H1 (cell line): ENCODE data around the gene STAMBP. TPM values are rescaled to one million over a fixed set of nuclear protein-coding genes. Genes with fewer than 3 reads are reported as not detected.

Experiments
- CTCF ChIA-PET: fragments of 300-600 bp; sonication (Branson Sonifier 250); formaldehyde crosslinking; loops from one replicate; lab custom pipeline; 2021; ENCODE audit not compliant: partially characterized antibody; lab: Charles Lee
- POLR2A ChIA-PET: fragments of 300-600 bp; sonication (Branson Sonifier 250); formaldehyde crosslinking; loops from one replicate; lab custom pipeline; 2021; ENCODE audit warnings: inconsistent platforms; ENCODE audit not compliant: partially characterized antibody; lab: Charles Lee
- DNase-seq, 2 experiments: peaks; one replicate each; pipeline versions ENCODE4 v3.0.0 to v3.0.0-alpha.2; 2010 to 2022; ENCODE audit warnings: low spot score in 2 of 2, low read depth in 1 of 2, mixed read lengths in 1 of 2
- FAIRE-seq: peaks from 2 replicates; lab custom pipeline; 2011; peaks lifted over from hg19 to GRCh38; lab: Jason Lieb, UNC
- H2AFZ ChIP-seq: 2 replicates; pipeline ENCODE4 v1.8.1; 2012; ENCODE audit warnings: low read length, inconsistent platforms
- H2AK5ac ChIP-seq: 2 replicates; pipeline ENCODE4 v1.6.1; 2013; ENCODE audit warnings: low read depth, low read length
- H2BK120ac ChIP-seq: replicated peaks from 2 replicates; pipeline ENCODE3; 2013; ENCODE audit warnings: low read depth, low read length, inconsistent platforms
- H2BK12ac ChIP-seq: 2 replicates; pipeline ENCODE4 v1.6.1; 2013; ENCODE audit warnings: low read depth, low read length
- H2BK15ac ChIP-seq: 2 replicates; pipeline ENCODE4 v1.6.1; 2013; ENCODE audit warnings: low read length
- H2BK20ac ChIP-seq: 2 replicates; pipeline ENCODE4 v1.6.1; 2013; ENCODE audit warnings: low read length
- H2BK5ac ChIP-seq: 2 replicates; pipeline ENCODE4 v1.6.1; 2013; ENCODE audit warnings: low read depth, low read length
- H3K14ac ChIP-seq: 2 replicates; pipeline ENCODE4 v1.6.1; 2013; ENCODE audit warnings: inconsistent platforms; ENCODE audit not compliant: insufficient read length
- H3K18ac ChIP-seq: 2 replicates; pipeline ENCODE4 v1.6.1; 2013; ENCODE audit warnings: low read length; ENCODE audit errors: extremely low read depth
- H3K23ac ChIP-seq: 2 replicates; pipeline ENCODE4 v1.6.1; 2013; ENCODE audit warnings: inconsistent platforms; ENCODE audit not compliant: insufficient read length
- H3K23me2 ChIP-seq: 2 replicates; pipeline ENCODE4 v1.6.1; 2013; ENCODE audit warnings: low read depth, low read length
- H3K27ac ChIP-seq: 2 replicates; pipeline ENCODE4 v1.6.1; 2011; ENCODE audit warnings: low read depth, low read length, inconsistent platforms
- H3K27me3 ChIP-seq, 4 experiments: replicated peaks in 1 of 4; 1 replicate in 1 of 4; 2 replicates in 3 of 4; pipeline versions ENCODE4 v1.6.1 to v1.8.1; 2011 to 2013; ENCODE audit warnings: low read length in 3 of 4, mild to moderate bottlenecking in 3 of 4, inconsistent platforms in 2 of 4, mixed read lengths in 2 of 4, moderate library complexity in 1 of 4; ENCODE audit not compliant: control insufficient read depth in 3 of 4, insufficient read depth in 3 of 4; ENCODE audit errors: extremely low read depth in 1 of 4
- H3K36me3 ChIP-seq, 4 experiments: 2 replicates each; pipeline versions ENCODE4 v1.6.1 to v1.8.1; 2011 to 2013; ENCODE audit warnings: mild to moderate bottlenecking in 4 of 4, low read length in 3 of 4, moderate library complexity in 2 of 4, control low read depth in 1 of 4, inconsistent platforms in 1 of 4; ENCODE audit not compliant: insufficient read depth in 4 of 4, control insufficient read depth in 2 of 4
- H3K4ac ChIP-seq: replicated peaks from 2 replicates; pipeline ENCODE3; 2013; ENCODE audit warnings: low read length, low read depth, mixed read lengths, inconsistent platforms; ENCODE audit not compliant: insufficient read length
- H3K4me1 ChIP-seq, 4 experiments: replicated peaks in 1 of 4; 1 replicate in 1 of 4; 2 replicates in 3 of 4; pipeline versions ENCODE4 v1.6.1 to v1.8.1; 2011 to 2013; ENCODE audit warnings: low read length in 3 of 4, inconsistent platforms in 2 of 4, mixed read lengths in 1 of 4; ENCODE audit not compliant: insufficient read depth in 4 of 4, control insufficient read depth in 3 of 4
- H3K4me2 ChIP-seq, 2 experiments: 2 replicates each; pipeline versions ENCODE4 v1.6.1 to v1.8.1; 2011 to 2013; ENCODE audit warnings: low read depth in 2 of 2, low read length in 2 of 2, control low read depth in 1 of 2, inconsistent platforms in 1 of 2, mild to moderate bottlenecking in 1 of 2; ENCODE audit not compliant: insufficient read depth in 1 of 2
- H3K4me3 ChIP-seq, 4 experiments: fragments of 200-600, 300-600 bp in 1 of 4; sonication (generic), shearing (Covaris generic), sonication (Bioruptor Twin) in 1 of 4; 2 replicates each; pipeline versions ENCODE4 v1.5.1 to v1.8.1; 2011 to 2016; ENCODE audit warnings: low read length in 4 of 4, low read depth in 3 of 4, control low read depth in 2 of 4, inconsistent platforms in 2 of 4, mild to moderate bottlenecking in 2 of 4, mixed read lengths in 1 of 4, moderate library complexity in 1 of 4; ENCODE audit not compliant: insufficient read depth in 2 of 4; ENCODE audit errors: extremely low read depth in 1 of 4
- H3K56ac ChIP-seq: replicated peaks from 2 replicates; pipeline ENCODE3; 2013; ENCODE audit warnings: low read depth, mild to moderate bottlenecking, mixed read lengths, low read length, inconsistent platforms; ENCODE audit not compliant: insufficient read length
- H3K79me1 ChIP-seq: 2 replicates; pipeline ENCODE4 v1.6.1; 2013; ENCODE audit warnings: low read depth, low read length, control low read depth
- H3K79me2 ChIP-seq, 2 experiments: 2 replicates each; pipeline versions ENCODE4 v1.6.1 to v1.8.1; 2012 to 2013; ENCODE audit warnings: low read length in 2 of 2, mild to moderate bottlenecking in 2 of 2, inconsistent platforms in 1 of 2; ENCODE audit not compliant: insufficient read depth in 2 of 2, control insufficient read depth in 1 of 2
- H3K9ac ChIP-seq, 4 experiments: replicated peaks in 1 of 4; 1 replicate in 1 of 4; 2 replicates in 3 of 4; pipeline versions ENCODE4 v1.6.1 to v1.8.1; 2011 to 2013; ENCODE audit warnings: low read depth in 3 of 4, low read length in 3 of 4, control low read depth in 2 of 4, mild to moderate bottlenecking in 2 of 4, moderate library complexity in 2 of 4, inconsistent platforms in 1 of 4; ENCODE audit errors: extremely low read depth in 1 of 4
- H3K9me3 ChIP-seq, 2 experiments: 2 replicates each; pipeline versions ENCODE4 v1.6.1 to v1.8.1; 2012 to 2013; ENCODE audit warnings: mild to moderate bottlenecking in 2 of 2, moderate library complexity in 2 of 2, control low read depth in 1 of 2, inconsistent platforms in 1 of 2, low read depth in 1 of 2, low read length in 1 of 2, mixed read lengths in 1 of 2; ENCODE audit not compliant: insufficient read depth in 2 of 2
- H4K20me1 ChIP-seq, 2 experiments: replicated peaks in 1 of 2; 2 replicates each; pipeline versions ENCODE3 to v1.8.1; 2011 to 2013; ENCODE audit warnings: inconsistent platforms in 2 of 2, low read length in 2 of 2, mild to moderate bottlenecking in 1 of 2; ENCODE audit not compliant: insufficient read depth in 2 of 2, control insufficient read depth in 1 of 2
- H4K5ac ChIP-seq: 2 replicates; pipeline ENCODE4 v1.6.1; 2013; ENCODE audit warnings: low read length, low read depth, mixed read lengths, inconsistent platforms; ENCODE audit not compliant: insufficient read length
- H4K8ac ChIP-seq: 2 replicates; pipeline ENCODE4 v1.8.0; 2013; ENCODE audit warnings: mild to moderate bottlenecking, moderate library complexity, low read length, inconsistent platforms; ENCODE audit not compliant: insufficient read depth; ENCODE audit errors: extremely low read depth
- H4K91ac ChIP-seq: replicated peaks from 2 replicates; pipeline ENCODE3; 2013; ENCODE audit warnings: low read length, mixed read lengths, inconsistent platforms; ENCODE audit not compliant: insufficient read length
- ASH2L ChIP-seq: fragments of 200-600, 300-600 bp; sonication (generic); IDR thresholded peaks from one replicate; pipeline ENCODE4 v1.7.1; 2017; ENCODE audit warnings: low read length
- FOSL1 ChIP-seq: IDR thresholded peaks from 2 replicates; pipeline ENCODE4 v1.6.1; 2011; ENCODE audit warnings: mild to moderate bottlenecking, low read depth, low read length, moderate library complexity; ENCODE audit not compliant: insufficient read depth
- GABPA ChIP-seq: IDR thresholded peaks from 2 replicates; pipeline ENCODE4 v1.6.1; 2011; ENCODE audit warnings: mild to moderate bottlenecking, low read length, moderate library complexity, borderline replicate concordance; ENCODE audit not compliant: insufficient read depth
- GTF2F1 ChIP-seq: IDR thresholded peaks from 2 replicates; pipeline ENCODE4 v1.6.1; 2012; ENCODE audit warnings: low read depth, low read length, improper control_type of control experiment, borderline replicate concordance
- MAFK ChIP-seq: IDR thresholded peaks from 2 replicates; pipeline ENCODE4 v1.6.1; 2012; ENCODE audit warnings: low read depth, mild to moderate bottlenecking, improper control_type of control experiment, low read length
- PHF8 ChIP-seq: fragments of 200-600 bp; sonication (generic); conservative IDR thresholded peaks from 2 replicates; pipeline ENCODE4 v1.7.1; 2012; ENCODE audit warnings: low read depth, mild to moderate bottlenecking, inconsistent platforms, low read length, moderate library complexity
- SIX5 ChIP-seq: IDR thresholded peaks from 2 replicates; pipeline ENCODE4 v1.6.1; 2011; ENCODE audit warnings: mild to moderate bottlenecking, low read depth, low read length
- TEAD4 ChIP-seq: IDR thresholded peaks from 2 replicates; pipeline ENCODE4 v1.6.1; 2012; ENCODE audit warnings: low read depth, low read length, inconsistent platforms, mixed read lengths
- WGBS, 2 experiments: shearing (Covaris generic) in 1 of 2; methylation state at CpG; one replicate each; pipeline versions ENCODE4 v1.1.6 to v1.1.7; 2013 to 2015; ENCODE audit warnings: low lambda C conversion rate in 2 of 2, mixed read lengths in 2 of 2, inconsistent platforms in 1 of 2, low coverage in 1 of 2, missing lambda C conversion rate in 1 of 2; ENCODE audit not compliant: insufficient replicate concordance in 2 of 2, insufficient coverage in 1 of 2, insufficient read length in 1 of 2; ENCODE audit errors: extremely low coverage in 1 of 2, missing lambda C conversion rate in 1 of 2; 5-methylcytosine and 5-hydroxymethylcytosine counted together
- polyA plus RNA-seq, 7 experiments: library from polyadenylated mRNA; depleted of rRNA in 3 of 7; stranded (reverse) in 5 of 7; unstranded in 2 of 7; fragments of >200 nt in 5 of 7; fragments of 200-250 nt in 2 of 7; gene quantifications; 1 replicate in 5 of 7; 2 replicates in 1 of 7; 4 replicates in 1 of 7; pipeline versions ENCODE4 v1.2.1 to v1.2.3, GENCODE V29; 2011 to 2013; ENCODE audit warnings: missing spikeins in 2 of 7, mixed read lengths in 2 of 7
- total RNA-seq: library from RNA; stranded (reverse); fragmentation: NEBNext Ultra II Directional; extraction: Animal tissue kit (Norgen Biotek cat#: 25700); gene quantifications from 2 replicates; pipeline ENCODE4 v1.2.1, GENCODE V29; 2021

STAMBP gene
- total and polyA plus RNA-seq, 2 of the 8 experiments (the other 6 are each of a cell fraction or from before 2014, with no cell fraction given): 35.8 to 49.7 TPM

GRCh38 chr2:73837847-73838585 lies 9.3 kb downstream of the STAMBP start:
- Histone ChIP-seq H3K9me3 (no peaks in the 10 kb centered on the region), H3K18ac (no peak overlapping the region), H2BK15ac (no peak overlapping the region), H2AK5ac (no peak overlapping the region), H3K79me1 (peaks cover 3% of the 10 kb centered on the region; the same call in 1 of the 2 replicates), H3K56ac (no peak overlapping the region), H3K9ac (no peak overlapping the region), H3K4me1 (no peaks in the 10 kb centered on the region), H3K14ac (no peak overlapping the region), H4K91ac (no peak overlapping the region), H3K23ac (no peak overlapping the region), H4K8ac (no peak overlapping the region), H3K36me3 (peaks cover 0 to 25% (median 4%) of the 10 kb centered on the region in 4 experiments; a peak in 6 of 8 replicates), H3K23me2 (no peaks in the 10 kb centered on the region), H3K4me3 (no peak overlapping the region), H3K4me2 (no peak overlapping the region), H2BK12ac (no peak overlapping the region), H2AFZ (no peak overlapping the region), H3K27me3 (no peaks in the 10 kb centered on the region), H3K79me2 (peaks cover 0 to 6% of the 10 kb centered on the region in 2 experiments; a peak in 1 of 4 replicates), H4K5ac (no peak overlapping the region), H2BK120ac (no peak overlapping the region), H2BK20ac (no peak overlapping the region), H3K27ac (no peak overlapping the region), H2BK5ac (no peak overlapping the region), H3K4ac (no peak overlapping the region), H4K20me1 (peaks cover 2 to 4% of the 10 kb centered on the region in 2 experiments)
- 89 to 100% methylated on average over 1 to 4 of the region's 4 CpGs for WGBS, 2 experiments
- POLR2A ChIA-PET: interaction anchor here (1.0 to 1.3 kb wide), 2 partner anchors 9 to 16 kb away, joined by 3 to 4 read pairs; partner anchors contain the start of gene STAMBP
- DNase-seq (no peak), FAIRE-seq (no peak)
- CTCF ChIA-PET: interaction anchor here (1.2 to 3.4 kb wide), 3 partner anchors 10 to 14 kb away, joined by 3 to 31 read pairs (median 15); partner anchors contain the start of gene STAMBP
- TF ChIP-seq SIX5 (no peak), MAFK (no peak), GTF2F1 (no peak), FOSL1 (no peak), ASH2L (no peak), TEAD4 (no peak), PHF8 (no peak), GABPA (no peak)
